G401 (cell line): ENCODE results near the gene PTAR1. TPM values are rescaled to one million over a fixed set of nuclear protein-coding genes. Genes with fewer than 3 reads are reported as not detected.
A peak's percentile ranks its signal among the peaks of the same experiment; 100 is the strongest.

Experiments used
- DNase-seq: peaks from one replicate; pipeline ENCODE4 v3.0.0-alpha.2; 2015; ENCODE audit warnings: low spot score
- in situ Hi-C: cut with HindIII; loops from 2 replicates; pipeline ENCODE4 v1.10.0; 2016; ENCODE audit warnings: low sequenced_read_pairs, mixed read lengths
- total RNA-seq: library from RNA; depleted of rRNA; stranded (reverse); fragments of >200 nt; shearing (Covaris generic); gene quantifications from 2 replicates; pipeline ENCODE4 v1.2.3, GENCODE V29; 2014; rRNA removed

Gene PTAR1
- total RNA-seq, 1 experiment from 2014 or later, result 33.7 TPM

DNA sequence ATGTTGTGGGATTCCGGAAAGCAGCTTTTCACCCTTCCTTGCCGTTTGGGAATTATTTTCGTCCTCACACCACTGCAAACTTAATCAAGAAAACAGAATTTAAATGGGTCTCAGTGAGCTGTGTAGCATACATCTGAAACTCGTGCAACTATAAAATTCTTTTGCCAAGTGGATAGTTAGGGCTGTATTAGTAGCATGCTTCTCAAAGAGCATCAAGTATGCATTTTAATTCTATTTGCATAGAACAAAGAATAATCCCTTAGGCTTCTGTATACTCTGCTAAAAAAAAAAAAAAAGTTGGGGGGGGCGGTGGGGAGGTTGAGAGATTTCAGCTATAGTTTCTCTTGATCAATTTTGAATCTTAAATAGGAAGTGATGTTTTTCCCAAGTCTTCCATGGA lies 75.9 kb downstream of the PTAR1 start:
- no peak for DNase-seq
- in situ Hi-C loops, result no loop called here

DNA sequence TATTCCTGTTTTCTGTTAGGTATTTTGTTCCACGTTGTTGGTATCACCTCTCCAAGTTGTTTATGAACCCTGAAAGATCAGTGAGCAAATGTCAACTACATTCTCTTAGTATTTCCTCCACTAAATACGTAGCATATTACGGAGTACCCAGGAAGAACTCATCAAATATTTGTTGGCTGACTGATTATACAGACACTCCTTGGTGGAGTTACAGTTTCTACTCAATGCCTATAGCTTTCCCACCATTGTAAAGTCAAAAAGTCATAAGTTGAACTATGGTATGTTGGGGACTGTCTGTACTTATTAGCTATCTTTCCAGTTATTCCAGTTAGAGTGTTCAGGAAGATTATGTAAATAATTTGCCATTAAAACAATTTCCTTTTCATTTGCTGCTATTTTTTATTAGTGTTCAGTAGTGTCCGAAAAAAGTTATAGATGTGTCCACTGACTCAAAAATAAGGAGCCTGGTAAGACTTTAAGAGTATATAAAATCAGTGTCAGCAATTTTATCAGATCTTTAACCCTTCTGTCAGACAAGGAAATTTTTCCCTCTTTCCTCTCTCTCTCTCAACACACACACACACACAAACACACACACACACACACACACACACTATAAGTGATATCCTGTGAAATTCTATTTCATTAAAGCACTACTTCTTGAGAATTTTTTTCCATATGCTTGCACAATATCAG lies 80.8 kb downstream of the PTAR1 start:
- in situ Hi-C loops, result no loop called here
- DNase-seq, result no peak

DNA sequence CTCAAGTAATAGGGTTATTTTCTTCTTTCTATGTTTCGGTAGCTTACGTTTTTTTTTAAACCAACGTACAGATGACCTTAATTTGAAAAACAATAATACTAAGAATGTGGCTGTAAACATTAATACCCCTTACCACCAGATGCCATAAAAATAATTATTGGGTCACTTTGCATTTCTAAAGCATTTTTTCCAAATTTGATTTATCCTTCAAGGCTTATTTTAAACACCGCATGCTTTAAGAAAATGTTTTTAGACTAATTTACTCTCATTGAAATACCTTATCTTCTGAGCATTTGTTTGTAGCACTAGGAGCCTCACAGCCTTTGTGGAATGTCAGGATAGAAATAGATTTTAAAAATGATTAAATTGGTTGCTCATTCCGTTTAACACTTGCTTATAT lies 81.9 kb downstream of the PTAR1 start:
- in situ Hi-C loops, result no loop called here
- no peak for DNase-seq

DNA sequence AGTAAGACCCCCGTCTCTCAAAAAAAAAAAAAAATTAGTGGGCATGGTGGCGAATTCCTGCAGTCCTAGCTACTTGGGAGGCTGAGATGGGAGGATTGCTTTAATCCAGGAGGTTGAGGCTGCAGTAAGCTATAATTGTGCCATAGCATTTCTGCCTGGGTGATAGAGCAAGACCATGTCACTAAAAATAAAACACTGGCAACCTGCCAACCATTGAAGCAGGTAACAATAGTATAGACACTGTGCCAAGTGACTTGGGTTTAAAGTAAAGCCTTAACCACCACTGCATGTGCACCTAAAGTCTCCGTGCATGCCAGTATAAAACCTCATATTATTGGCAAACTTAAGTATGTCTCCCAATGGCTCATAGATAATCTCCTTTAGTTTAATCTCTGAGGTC lies 84.2 kb downstream of the PTAR1 start:
- no peak for DNase-seq
- in situ Hi-C loops, result no loop called here

DNA sequence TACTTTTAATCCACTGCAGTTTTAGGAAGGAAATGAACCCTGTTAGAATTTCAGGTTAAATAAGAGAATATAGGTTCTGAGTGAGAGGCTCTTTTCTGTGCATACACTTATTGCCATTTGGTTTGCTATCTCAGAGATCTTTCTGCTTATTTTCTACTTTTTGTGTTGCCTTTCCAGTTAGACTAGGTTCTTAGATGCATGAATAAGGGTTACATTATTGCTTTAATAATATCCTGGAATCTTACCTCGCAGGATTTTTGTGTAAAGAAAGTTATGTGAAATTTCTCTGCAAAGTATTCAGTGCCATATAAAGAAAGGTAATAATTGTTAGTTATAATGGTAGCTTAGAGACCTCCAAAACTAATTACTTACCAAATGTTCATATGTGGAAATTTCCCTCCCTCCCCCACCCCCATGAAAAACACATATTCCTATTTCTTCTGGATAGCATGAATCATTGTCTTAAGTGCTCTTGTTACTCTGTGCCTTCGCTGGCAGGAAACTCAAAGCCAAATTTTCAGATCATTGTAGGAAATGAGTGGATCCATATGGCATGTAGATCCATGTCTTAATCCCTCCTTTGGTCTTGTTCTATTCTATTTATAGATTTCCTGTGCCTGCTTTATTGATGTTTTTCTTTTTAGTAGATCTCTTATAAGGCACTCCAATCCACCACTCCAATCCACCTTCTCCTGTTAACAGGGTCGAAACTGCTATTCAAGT lies 84.9 kb downstream of the PTAR1 start:
- in situ Hi-C loops, result no loop called here
- no peak for DNase-seq

DNA sequence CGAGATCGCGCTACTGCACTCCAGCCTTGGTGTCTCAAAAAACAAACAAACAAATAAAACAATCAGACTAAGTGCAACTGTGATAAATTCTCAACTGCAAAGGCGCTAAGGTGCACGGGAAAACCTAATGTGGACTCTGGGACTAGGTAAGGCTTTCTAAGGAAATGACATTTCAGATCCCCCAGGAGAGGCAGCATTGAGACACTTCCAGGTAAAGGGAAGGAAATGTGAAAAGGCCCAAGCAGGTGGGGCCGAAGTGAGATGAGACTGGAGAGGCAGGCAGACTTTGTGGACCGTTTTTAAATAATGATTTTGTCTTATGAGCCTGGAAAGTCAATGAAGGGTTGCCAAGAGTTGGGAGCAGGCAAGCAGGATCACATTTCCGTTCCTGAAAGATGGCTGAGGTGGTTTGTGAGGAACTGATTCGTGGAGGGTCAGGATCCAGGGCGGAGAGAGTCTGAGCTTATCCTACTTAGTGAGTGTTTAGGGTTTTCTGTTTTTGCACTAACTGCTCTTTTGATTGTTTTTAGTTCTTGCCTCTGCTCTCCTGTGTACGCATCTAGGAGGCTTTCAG lies 85.6 kb downstream of the PTAR1 start:
- in situ Hi-C loops, result no loop called here

DNA sequence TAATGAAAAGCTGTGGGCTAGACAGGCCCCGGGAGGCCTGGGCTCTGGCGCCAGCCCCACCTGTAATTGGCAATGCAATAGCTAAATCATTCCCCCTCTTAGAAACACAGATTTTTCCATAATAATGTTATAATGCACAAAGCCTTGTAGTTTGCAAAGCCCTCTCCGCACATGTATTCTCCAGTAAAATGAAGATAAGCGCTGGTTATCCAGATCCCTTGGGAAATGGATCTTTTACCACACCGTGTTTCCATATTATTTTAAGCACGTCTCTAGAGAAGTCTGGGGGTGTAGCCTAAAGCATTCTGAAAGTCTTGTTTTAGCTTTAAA lies 86.5 kb downstream of the PTAR1 start:
- in situ Hi-C loops, result no loop called here
- no peak for DNase-seq

More for the DNA sequence above, 85.6 kb downstream of the PTAR1 start:
- DNase-seq, result peak; percentile 41

DNA sequence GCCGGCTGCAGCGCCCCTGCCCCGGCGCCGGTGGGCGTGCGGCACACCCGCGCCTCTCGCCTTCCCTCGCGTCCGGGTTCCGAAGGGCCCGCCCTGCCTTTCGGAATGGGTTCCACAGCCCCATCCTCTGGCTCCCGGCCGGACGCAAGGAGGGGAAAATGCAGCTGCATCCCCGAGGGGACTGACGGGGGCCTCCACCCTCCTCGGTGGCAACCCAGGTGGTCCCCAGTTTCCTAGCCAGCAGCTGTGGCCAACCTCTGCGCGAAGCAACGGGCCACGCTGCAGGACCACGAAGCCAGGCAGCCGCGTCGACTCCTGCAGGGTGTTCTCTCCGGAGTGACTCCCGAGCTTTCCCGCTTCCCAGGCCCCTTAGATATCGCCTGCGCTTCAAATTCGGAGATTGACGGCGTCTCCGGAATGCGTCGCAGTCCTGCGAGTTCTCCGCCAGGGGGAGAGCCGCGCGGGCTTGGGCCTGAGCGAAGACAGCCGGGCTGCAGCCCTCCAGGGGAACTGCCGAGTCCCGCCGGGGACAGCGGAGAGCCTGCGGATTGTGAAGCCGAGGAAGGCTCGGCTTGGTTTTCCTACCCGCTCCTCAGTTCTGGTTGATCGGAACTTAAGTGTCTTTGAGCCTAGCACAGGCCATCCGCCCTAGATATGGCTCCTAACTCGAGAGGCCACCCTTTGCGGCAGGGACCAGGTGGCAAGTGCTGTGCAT lies 87.1 kb downstream of the PTAR1 start:
- peak; percentile 86 for DNase-seq
- in situ Hi-C loops, result no loop called here

DNA sequence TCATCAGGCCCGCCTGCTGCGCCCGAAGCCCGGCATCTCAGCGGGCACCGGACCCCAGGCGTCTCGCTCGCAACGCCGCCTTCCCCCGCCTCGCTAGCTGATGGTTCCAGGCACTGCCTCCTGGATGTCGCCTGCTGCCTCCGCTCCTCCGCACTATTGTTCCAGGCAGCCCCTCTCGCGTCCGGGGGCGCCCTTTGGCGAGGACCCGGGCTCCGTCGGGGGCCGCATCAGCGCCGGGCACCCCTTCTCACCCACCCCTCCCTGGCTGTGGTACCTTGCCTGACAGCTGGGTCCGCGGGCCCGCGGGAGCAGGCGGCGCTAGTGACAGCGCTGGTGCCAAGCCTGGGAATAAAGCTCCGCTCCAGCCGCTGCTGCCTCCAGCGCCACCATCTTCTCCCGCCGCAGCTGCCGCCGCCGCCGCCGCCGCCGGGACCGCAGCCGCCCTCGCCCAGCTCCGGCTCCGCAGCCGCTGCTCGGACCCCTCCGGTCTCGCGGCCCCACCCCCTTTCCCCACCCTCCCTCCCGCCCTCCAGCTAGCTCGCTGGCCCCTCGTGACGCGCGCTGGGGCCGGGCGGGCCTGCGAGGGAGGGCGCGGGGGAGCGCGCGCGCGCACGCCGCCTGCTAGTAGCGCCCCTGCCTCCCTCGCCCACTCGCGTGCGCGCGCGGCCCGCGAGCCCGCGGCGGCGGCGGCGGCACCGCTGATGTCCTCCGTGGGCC lies 87.8 kb downstream of the PTAR1 start, which contains the start of gene APBA1:
TSS of gene APBA1 (minus strand) at position 493 of the 717 bp plus-strand sequence.
- DNase-seq, result peak; percentile 82
- in situ Hi-C loops, result no loop called here

DNA sequence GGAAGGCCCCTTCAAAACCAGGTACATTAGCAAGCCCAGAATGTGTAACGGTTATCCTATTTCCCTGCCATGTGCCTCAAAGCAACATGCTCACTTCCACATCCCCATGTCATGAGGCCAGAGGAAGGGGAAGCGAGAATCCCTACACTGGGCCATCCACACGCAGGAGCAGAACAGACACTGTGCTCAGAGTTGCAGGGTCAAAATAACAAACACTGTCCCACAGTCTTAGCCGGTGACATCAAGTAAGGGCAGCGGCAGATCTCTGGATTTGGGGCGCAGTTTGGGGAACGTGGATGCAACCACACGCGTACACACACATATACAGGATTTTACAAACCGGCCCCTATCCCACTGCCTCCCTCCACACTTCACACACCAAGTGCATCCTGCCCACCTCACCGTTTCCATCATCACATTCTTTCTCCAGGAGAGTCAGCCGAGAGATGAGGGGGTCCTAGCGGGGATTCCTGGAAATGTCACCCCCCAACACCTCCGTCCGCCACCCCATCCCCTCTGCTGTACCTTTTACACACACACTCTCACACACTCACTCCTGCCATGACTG lies 88.4 kb downstream of the PTAR1 start:
- DNase-seq, result peak; percentile 75
- in situ Hi-C loops, result no loop called here

DNA sequence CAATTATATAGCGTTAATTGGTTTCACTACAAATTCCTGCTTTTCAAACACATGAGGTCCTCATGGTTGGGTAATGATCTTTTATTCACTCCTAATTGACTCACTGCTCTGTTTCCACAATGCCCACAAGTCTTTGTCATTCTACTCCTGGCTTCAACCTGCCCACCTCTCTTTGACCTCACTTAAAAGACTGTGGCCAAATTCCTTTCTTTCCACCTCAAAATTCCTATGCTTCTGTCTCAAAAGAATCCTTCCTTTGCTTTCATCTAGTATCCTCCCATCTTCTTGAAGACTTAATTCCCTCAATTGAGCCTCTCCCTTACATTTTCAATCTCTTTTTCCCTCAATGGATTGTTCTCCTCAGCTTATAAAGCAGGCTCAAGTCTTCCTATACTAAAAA lies 92.5 kb downstream of the PTAR1 start:
- no peak for DNase-seq
- in situ Hi-C loops, result no loop called here

DNA sequence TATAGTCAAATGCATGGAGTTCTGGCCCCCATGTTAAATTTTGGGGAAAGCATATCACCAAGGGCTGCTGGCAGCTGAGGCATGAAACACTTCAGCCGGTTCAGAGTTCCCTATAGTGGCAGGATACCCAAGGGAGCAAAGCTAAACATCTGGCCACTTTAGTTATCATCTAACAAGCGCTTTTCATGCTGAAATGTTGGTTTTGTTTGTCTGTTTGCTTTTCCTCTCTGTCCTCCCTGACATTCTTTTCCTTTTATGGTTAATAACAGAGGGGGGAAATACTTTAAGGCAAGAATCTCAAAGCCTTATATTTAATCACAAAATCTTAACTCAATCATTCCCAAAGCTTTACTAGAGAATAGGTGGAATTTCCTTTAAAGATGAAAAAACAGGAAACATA lies 99.5 kb downstream of the PTAR1 start:
- DNase-seq, result no peak
- in situ Hi-C loops, result no loop called here

Other genes with a start within 250 kb of the PTAR1 start
- 3.0 TPM in 1 of 2 replicates, not detected in the other for gene APBA1, start 87.6 kb downstream of the PTAR1 start, total RNA-seq
- gene CFAP95, start 60.8 kb upstream of the PTAR1 start, total RNA-seq, result not detected in 2 replicates